ENCODE results near the gene PRRC2B.

The PRRC2B gene

DNA sequence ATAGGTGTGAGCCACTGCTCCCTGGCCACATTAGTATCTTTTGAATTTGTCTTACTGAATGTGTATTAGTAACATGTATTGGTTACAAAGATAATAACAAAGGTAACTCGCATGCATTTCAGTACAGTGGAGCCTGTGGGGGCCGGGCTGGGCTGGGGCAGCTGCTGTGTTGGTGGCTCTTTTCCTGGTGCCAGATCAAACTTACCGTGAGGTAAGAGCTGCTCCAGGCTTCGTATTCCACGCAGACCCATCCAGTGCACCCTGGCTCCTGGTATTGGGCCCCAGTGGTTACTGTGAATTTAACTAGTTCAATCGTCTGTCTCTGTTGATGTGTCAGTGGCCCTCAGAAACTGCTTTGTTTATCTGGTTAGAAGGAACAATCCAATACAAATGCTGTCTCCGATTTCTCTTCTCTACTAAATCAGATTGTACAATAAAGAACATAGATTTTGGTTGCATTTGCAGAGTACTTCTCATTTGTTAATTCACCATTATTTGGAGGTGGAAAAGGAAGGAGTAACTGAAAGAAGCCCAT lies 15.6 kb downstream of the PRRC2B start:
- DNase-seq (ENCODE audit: low read depth) = no peak

DNA sequence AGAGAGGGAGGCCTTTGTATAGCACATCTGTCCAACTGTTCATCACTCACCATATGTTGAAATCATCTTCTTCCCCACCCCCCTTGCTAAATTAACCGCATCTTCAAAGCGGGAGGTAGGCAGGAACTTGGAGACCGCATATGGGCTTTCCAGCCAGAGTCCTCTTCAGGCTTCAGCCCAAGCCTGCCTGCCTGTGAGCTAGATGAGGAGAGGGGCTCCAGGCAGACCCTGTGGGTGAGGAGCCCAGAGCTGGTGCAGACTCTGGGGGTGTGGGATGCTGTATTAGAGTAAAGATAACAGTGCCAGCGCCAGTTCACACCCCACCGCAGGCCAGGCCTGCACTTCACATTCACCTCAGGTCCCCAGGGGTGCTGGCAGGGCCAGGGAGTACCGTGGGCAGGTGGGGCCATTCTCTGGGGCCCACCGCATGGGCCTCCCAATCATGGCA lies 16.2 kb downstream of the PRRC2B start:
- no peak for DNase-seq (ENCODE audit: low read depth)

DNA sequence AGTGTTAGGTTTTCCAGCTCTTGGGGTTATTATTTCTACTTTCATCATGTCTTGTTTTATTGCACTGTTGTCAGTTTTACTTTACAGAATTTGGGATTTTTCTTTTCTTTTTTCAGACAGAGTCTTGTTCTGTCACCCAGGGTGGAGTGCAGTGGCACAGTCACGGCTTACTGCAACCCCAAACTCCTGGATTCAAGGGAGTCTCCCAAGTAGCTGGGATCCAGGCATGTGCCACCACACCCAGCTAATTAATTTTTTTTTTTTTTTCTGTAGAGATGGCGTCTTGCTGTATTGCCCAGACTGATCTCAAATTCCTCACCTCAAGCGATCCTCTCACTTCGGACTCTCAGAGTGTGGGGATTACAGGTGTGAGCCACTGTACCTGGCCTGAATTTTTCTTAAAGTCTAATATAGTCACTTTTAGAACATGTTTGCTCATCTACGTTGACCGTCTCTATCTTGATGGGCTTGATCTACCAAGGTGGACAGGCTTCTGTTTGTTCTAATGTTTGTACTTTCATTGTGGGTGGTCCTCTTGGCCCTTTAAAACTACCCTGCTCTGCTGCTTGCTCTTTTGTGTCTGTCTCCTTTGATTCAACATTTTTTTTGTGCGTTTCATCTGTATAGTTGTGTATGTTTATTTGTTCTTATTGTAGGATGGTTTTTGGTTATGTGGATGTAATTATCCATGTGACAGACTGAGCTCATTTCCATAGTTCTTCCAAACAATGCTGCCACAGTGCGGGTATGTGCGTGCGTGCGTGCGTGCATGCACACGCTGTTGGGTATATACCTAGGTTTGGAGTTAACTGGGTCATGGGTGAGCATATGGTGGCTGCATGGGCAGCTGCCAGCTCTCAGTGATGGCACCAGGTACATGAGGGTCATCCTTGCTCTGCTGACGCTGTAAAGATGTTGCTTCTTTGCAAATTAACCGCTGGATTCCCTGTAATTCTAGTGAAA lies 18.1 kb downstream of the PRRC2B start:
- no peak for DNase-seq (ENCODE audit: low read depth)

DNA sequence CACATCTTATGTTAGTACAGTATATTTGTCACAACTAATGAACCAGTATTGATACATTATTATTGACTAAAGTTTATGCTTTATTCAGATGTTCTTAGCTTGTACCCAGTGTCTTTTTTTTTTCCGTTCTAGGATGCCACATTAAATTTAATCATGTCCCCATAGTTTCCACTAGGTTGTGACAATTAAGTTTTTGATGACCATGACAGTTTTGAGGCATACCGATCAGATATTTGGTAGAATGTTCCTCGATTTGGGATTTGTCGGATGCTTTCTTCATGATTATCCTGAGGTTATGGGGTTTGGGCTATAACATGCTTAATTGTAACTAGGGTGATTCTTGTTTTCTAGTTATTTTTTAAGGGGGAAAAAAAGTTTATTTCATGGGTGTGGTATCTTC lies 22.6 kb downstream of the PRRC2B start:
- DNase-seq (ENCODE audit: low read depth) = no peak

DNA sequence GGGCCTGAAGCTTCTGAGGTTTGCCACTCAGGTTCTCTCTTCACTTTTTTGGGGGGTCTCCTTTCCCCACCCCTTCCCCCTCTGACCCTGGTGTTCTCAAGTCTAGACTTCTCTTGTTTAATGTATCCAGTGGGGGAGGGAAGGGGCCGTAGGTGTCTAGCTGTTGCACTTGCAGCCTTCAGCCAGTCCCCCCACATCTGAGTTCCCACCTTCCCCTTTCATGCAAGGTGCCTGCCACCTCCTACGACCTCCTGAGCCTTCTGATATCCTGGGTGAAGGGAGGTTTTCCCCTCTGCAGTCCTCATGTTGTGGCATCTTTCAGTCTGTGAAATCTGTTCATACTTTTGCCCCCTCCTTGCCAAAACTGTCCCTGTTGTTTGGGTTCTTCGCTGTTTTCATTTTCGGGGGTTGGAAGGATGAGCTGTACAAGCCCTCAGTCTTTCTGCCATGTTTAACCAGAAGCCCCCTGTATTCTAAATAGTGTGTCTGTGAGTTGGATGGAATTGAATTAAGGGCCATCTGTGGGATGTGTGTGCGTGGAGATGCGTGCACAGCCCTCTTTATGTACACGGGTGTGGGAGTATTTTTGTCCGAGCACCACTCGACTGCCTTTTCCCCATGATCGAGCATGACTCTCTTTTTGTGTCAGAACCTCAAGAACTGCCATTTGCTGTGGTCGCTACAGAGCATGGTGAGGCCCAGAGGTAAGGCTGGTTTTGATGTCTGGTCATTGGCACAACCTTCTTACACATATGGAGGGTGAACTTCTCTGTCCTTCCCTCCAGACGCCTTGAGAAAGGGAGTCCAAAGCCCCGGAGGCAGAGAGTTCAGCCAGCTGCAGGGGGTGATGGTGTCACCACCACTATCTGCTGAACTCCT lies 23.6 kb downstream of the PRRC2B start:
- no peak for DNase-seq (ENCODE audit: low read depth)

DNA sequence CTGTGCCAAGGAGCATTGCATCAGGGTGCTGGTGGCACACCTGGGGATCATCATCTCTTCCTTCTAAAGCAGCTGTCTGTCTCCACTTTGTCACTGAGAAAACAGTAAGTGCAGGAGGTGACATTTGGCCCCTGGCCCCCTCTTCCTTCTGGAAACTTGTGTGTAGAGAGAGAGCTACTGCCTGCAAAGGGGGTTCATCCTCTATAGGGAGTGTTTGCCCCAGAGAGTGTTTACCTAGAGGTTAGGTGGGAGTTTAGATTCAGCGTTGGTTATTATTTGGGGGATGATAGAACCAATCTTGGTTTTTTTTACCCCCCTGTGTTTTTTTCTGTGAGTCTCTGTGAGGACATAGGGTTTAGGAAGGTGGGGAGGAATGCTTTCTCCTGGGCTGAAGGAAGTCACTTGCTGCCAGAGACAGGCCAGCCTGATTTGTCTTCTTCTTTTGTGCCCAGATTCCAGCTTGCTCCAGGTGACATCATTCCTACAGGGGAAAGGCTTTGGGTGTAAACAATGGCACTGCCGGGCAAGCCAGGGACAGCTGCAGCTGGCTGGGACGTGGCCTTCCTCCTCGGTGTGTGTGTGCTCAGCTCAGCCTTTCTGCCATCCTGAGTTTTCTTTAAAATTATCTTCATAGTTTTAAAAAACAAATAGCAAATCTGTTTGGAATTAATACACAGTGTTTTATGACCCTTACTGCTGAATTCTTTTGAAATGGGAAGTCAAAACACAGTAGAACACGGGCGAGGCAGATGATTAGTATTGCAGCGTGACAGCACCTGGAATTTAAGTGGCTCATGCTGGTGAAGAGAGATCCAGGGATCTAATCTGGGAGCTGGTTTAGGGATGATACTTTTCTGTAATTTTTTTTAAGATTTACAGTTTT lies 24.5 kb downstream of the PRRC2B start:
- DNase-seq (ENCODE audit: low read depth) = no peak

DNA sequence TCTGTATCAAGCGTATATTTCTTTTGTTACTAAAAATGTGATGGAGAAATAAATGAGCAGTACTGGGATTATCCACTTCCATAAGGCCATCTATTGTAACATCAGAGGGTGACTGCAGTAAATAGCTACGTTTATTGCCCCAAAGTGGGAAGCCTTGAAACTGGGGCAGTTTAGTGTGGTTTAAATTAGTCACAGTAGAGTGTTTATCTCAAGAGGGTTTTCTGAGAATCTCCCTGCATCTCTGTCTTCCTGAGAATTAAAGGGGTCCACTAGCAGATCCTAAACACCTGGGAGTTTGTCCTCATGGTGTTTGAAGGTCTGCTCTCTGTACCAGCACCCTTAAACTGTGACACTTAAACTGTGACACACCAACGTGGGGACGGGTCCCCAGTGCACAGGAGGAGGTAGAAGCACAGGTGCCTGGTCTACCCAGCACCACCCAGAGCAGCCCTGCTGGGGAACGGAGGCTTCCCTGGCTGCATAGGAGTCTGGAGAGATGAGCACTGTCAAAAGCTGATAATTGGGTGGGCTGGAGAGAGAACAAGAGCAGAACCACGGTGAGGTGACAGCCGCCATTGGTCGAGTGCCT lies 25.2 kb downstream of the PRRC2B start:
- no peak for DNase-seq (ENCODE audit: low read depth)

DNA sequence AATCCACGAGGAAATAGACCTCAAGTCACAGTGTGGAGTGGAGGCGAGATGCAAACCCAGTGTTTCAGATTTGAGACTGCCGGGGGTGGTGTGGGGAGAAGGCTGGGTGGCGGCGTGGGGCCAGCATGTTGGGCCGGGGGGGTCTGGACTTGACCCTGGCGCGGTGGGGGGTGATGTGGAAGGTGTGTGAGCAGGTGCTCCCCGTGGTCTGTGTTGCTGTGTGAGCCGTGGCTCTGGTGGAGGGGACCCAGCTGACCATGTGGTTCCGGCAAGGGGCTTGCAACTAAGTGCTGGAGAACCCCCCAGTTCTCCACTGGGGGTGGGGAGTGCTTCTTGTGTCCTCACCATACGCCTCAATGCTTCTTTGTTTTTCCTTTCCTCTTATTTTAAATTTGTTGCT lies 25.8 kb downstream of the PRRC2B start:
- no peak for DNase-seq (ENCODE audit: low read depth)

DNA sequence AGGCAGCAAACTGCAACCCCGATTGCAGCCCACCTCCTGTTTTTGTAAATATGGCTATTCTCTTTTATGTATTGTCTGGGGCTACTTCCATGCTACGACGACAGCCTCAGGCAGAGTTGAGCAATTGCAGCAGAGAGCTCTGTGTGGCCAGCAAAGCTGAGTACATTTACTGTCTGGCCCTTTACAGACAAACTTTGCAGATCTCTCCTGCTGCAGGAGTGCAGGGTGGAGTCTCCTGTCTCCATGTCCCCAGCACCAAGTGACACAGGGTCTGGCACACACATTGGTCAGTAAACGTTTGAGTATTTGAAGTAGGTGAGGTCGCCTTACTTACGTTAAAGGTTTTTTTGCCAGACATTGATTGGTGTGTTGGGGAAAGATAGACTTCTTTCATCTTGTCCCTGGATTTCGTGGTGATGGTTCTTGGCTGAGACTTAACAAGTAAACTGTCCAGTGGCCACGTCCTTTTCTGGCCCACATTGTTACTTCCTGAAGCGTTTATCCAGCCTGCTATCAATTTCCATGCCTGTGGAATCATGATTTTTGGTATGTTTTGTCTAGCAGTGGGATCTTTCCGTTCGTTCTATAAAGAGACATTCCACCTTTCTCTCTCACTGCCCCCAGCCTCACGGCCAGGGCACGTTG lies 27.2 kb downstream of the PRRC2B start:
- DNase-seq (ENCODE audit: low read depth) = no peak

DNA sequence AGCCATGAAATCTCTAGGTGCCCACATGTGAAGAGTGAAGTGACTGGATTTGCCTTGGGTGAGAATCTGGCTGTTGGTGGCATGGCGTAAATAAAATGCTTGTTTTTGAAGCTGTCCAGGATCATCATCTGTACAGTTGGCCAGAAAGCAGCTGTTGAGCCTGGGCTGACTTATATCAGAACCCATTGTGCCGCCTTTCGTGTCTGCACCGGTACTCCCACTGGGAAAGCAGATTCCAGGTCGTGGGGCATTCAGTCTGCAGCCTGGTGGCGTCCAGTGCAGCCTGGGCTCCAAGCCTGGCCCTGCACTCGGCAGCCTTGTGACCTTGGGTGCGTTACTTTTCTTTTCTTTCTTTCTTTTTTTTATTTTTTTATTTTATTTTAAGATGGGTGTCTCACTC lies 27.8 kb downstream of the PRRC2B start:
- no peak for DNase-seq (ENCODE audit: low read depth)

DNA sequence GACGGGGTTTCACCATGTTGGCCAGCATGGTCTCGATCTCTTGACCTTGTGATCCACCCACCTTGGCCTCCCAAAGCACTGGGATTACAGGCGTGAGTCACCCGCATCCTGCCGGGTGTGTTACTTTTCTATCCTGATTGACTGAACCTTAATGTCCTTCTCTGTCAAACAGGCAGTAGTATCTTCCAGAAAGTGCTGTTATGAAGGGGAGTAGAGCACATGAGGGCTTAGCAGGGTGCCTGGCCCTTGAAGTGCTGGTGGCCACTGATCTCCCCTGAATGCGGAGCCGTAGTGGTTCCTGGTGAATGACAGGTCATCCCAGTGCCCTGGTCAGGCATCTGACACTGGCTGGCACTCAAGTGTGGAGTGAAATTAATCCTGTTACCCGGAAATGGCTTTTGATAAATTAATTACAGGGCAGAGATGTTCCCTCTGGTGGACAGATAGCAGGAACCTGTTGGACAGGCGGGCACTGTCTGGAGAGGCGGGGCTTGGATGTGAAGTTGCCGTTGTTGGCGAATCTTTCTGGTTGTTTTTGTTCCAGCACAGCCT lies 28.4 kb downstream of the PRRC2B start:
- DNase-seq (ENCODE audit: low read depth) = no peak

DNA sequence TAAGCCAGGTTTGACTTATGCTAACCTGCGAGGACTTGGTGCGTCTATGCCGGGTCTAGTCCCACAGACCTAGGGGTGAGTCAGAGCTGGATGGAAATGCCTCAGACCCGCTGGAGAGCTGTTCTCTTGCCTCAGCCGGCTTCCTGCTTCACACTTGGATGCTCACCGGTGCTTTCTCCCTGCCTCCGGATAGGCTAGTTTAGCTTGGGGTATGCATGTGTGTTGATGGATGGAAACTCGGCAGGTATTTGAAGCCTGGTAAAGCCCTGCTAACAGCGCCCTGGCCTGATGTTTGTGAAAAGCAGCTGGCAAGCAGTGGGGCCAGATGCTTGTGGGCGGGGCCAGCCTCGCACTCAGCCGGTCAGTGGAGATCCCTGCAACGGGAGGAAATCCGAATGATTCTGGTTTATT lies 29.3 kb downstream of the PRRC2B start:
- DNase-seq (ENCODE audit: low read depth) = no peak

DNA sequence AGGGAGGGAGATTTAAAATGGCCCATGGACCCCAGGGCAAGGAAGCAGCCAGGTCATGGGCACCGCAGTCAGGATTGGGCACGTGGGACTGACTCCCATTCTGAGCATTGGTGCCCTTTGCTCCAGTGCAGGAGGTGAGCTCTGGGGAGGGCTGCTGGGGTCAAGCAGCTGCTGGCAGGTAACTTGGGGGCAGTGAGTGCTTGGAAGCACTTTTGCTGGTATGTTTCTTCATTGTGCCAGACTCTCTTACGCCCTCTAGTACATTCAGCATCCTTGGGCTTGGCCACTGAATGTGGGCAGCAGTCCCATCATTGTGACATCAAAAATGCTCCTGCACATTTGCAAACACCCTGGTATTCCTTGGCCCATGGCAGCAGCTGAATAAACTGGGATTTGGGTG lies 32.7 kb downstream of the PRRC2B start:
- DNase-seq (ENCODE audit: low read depth) = no peak

DNA sequence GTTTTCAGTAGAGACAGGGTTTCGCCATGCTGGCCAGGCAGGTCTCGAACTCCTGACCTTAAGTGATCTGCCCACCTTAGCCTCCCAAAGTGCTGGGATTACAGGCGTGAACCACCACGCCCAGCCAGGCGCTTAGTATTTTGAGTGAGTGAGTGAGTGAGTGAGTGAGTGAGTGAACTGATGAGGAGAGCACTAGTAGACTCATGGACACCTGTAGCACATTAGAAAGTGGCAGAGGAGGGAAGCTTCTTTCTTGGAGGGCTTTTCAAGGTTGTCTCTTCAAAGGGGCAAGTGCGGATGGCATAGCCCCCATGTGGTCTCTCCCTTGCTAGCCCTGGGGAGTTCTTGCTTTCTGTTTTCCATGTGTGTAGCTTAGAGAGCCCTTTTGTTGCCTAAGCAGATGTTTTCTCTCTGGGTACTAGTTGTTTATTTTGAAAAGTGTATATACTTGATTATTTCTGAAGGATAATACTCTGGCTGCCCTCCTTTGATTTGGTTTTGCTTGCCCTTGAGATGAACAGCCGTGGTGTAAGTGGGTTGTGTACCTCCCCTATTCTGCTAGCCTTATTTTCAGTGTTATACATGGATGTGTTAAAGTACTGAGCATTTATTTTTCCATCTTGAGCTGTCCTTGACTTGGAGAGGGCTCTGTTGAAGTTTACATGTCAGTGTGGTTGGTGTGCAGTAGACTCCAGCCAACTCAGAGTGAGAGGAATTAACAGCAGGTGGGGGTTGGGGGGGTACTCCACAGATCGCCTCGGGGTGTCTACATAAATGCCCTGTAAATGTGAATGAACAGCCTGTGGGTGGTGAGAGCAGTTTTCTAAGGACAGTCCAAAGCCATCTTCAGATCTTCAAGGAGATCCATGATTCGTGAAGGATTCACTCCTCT lies 35.5 kb downstream of the PRRC2B start:
- DNase-seq (ENCODE audit: low read depth) = no peak

DNA sequence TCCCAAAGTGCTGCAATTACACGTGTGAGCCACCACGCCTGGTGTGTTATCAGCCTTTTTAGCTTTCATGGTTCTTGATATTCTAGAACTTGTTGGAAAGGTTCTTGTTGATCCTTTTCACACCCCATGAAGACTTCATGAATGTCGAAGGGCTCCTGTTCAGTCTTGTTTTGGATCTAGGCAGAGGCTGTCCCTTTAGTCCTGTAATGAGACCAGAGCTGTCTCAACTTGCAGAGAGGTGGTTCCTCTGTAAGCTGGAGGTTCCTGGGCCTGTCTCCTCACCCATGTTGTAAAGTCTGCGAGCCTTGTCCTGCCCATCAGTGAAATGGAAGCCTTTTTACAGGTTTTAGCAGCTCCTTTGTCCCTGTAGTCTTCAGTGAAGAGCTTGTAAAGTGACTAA lies 38.2 kb downstream of the PRRC2B start:
- no peak for DNase-seq (ENCODE audit: low read depth)

DNA sequence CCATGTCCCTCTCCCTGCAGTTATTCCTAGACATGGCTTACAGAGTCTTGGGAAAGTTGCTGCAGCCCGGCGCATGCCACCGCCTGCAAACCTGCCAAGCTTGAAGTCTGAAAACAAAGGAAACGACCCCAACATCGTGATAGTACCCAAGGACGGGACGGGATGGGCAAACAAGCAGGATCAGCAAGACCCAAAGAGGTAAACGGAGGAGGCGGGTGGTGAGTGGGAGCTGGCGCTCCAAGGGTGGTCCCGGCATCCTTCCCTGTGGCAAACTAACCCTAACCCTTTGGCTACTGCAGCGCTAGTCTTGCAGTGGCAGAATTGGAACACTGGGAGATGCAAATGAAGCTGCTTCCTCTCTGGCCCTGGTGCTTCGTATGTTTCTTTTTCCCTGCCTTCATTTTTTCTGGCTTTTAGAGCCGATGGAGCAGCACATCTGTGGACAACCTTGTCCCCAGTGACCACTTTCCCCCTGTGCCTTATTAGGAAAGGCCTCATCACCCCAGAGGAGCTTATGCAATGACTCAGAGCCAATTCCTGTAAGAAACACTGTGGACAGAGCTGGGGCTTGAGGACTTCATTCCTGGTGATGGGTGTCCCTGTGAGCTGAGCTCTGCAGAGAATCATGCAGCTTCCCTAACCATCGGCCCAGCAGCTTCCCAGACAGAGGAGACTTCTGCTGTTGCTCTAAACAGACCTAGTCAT lies 38.9 kb downstream of the PRRC2B start:
- DNase-seq (ENCODE audit: low read depth) = no peak

DNA sequence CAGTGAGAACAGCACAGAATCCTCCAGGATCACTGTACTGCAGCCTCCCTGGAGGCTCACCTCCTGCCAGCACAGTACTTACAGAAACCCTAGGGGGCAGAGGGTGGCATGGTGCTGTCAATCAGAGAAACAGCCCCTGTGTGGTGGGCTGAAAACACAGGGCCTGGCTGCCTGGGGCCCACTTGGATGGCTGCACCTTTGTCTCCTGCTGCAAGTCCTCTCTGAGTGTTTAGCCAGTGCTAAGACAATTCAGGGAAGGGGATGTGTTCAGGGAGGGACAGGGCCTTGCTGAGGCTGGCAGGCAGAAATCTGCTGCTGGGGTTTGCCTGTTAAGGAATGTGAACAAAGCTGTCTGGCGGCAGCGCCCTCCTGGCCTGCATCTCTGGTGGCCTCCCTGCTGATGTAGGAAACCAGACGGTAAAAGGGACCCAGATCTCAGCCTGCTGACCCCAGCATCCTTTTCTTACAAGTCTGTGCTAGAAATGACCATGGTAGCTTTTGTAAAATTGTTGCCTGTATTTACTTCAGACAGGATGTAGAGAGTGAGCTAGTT lies 39.5 kb downstream of the PRRC2B start:
- DNase-seq (ENCODE audit: low read depth) = no peak

DNA sequence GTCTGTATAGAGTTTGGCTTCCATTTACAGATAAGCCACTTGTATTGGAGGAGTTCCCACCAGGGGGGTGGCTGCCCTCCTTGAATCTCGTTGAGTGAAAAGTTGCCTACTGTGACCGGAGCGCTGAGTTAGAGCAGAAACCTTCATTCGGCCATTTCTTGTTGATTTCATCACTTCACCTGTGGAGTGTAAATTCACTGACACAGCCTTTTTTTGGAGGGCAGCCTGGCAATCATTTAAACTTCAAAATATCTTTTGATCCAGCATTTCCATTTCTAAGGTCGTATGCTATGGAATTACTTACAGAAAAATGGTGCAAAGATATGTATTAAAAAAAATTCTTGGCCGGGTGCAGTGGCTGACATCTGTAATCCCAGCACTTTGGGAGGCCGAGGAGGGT lies 40.8 kb downstream of the PRRC2B start:
- DNase-seq (ENCODE audit: low read depth) = no peak

Data from stimulated activated CD8-positive, alpha-beta memory T cell treated with anti-CD3 and anti-CD28 coated beads, Interleukin-12 subunit alpha, Interleukin-12 subunit beta, amount 100 ng/mL, for 1 hour (primary cell).